Measurements from ENCODE around the gene LIPK.
A peak's percentile ranks its signal among the peaks of the same experiment; 100 is the strongest.
"Not testable (repeated sequence)": the region's sequence is repeated elsewhere in the genome, so short reads cannot be mapped to it uniquely, and the experiment has no call there.

LIPK gene

GRCh38 chr10:88715517-88715916 is 9.5 kb downstream of the LIPK start:
- no peak for DNase-seq (ENCODE audit: low read depth in 2 of 2)

GRCh38 chr10:88721392-88721791 is 15.3 kb downstream of the LIPK start:
- no peak for DNase-seq (ENCODE audit: low read depth in 2 of 2)

GRCh38 chr10:88725798-88726197 is 19.7 kb downstream of the LIPK start:
- DNase-seq (ENCODE audit: low read depth in 2 of 2), result no peak

GRCh38 chr10:88728107-88728763 is 22.2 kb downstream of the LIPK start:
- peak in 1 of 2 experiments; percentile 45 for DNase-seq (ENCODE audit: low read depth in 2 of 2)

- no peak for DNase-seq (ENCODE audit: low read depth in 2 of 2)
Measured at GRCh38 chr10:88730864-88731263, 24.8 kb downstream of the LIPK start.

GRCh38 chr10:88731296-88731695 is 25.2 kb downstream of the LIPK start:
- DNase-seq (ENCODE audit: low read depth in 2 of 2), result no peak

GRCh38 chr10:88733215-88733614 is 27.2 kb downstream of the LIPK start:
- DNase-seq (ENCODE audit: low read depth in 2 of 2), result no peak

GRCh38 chr10:88735661-88736060 is 29.6 kb downstream of the LIPK start:
- DNase-seq (ENCODE audit: low read depth in 2 of 2), result no peak

GRCh38 chr10:88741921-88742320 is 35.9 kb downstream of the LIPK start:
- not testable (repeated sequence) for DNase-seq (ENCODE audit: low read depth in 2 of 2)

GRCh38 chr10:88742448-88742847 is 36.4 kb downstream of the LIPK start:
- DNase-seq (ENCODE audit: low read depth in 2 of 2), result no peak

- DNase-seq (ENCODE audit: low read depth in 2 of 2), result no peak
Measured at GRCh38 chr10:88744002-88744401, 38.0 kb downstream of the LIPK start.

- DNase-seq (ENCODE audit: low read depth in 2 of 2), result no peak
Measured at GRCh38 chr10:88745633-88746032, 39.6 kb downstream of the LIPK start.

- DNase-seq (ENCODE audit: low read depth in 2 of 2), result no peak
Measured at GRCh38 chr10:88754287-88754686, 48.2 kb downstream of the LIPK start.

GRCh38 chr10:88755753-88756152 is 49.7 kb downstream of the LIPK start:
- peak in 1 of 2 experiments; percentile 9 for DNase-seq (ENCODE audit: low read depth in 2 of 2)

GRCh38 chr10:88756660-88757059 is 50.6 kb downstream of the LIPK start:
- DNase-seq (ENCODE audit: low read depth in 2 of 2), result no peak

GRCh38 chr10:88759366-88760101 is 53.5 kb downstream of the LIPK start, which contains the start of gene LIPN:
Gene LIPN (plus strand): TSS chr10:88760020. CDS start chr10:88761406, 1,386 bp downstream.
- no peak for DNase-seq (ENCODE audit: low read depth in 2 of 2)

- DNase-seq (ENCODE audit: low read depth in 2 of 2), result no peak
Measured at GRCh38 chr10:88762906-88763305, 56.9 kb downstream of the LIPK start.

GRCh38 chr10:88763441-88763840 is 57.4 kb downstream of the LIPK start:
- DNase-seq (ENCODE audit: low read depth in 2 of 2), result no peak

GRCh38 chr10:88764110-88764509 is 58.1 kb downstream of the LIPK start:
- DNase-seq (ENCODE audit: low read depth in 2 of 2), result no peak

GRCh38 chr10:88765816-88766215 is 59.8 kb downstream of the LIPK start:
- DNase-seq (ENCODE audit: low read depth in 2 of 2), result no peak

GRCh38 chr10:88769384-88769783 is 63.3 kb downstream of the LIPK start:
- DNase-seq (ENCODE audit: low read depth in 2 of 2), result no peak

- no peak for DNase-seq (ENCODE audit: low read depth in 2 of 2)
Measured at GRCh38 chr10:88781206-88781605, 75.2 kb downstream of the LIPK start.

GRCh38 chr10:88782222-88782621 is 76.2 kb downstream of the LIPK start:
- DNase-seq (ENCODE audit: low read depth in 2 of 2), result no peak
